ENCODE measurements around the gene TF. TPM values are rescaled to one million over a fixed set of nuclear protein-coding genes. Genes with fewer than 3 reads are reported as not detected.

TF gene
- total and polyA plus RNA-seq, 2 of the 8 experiments (the other 6 are each of a cell fraction or from before 2014, with no cell fraction given) = 0.02 to 0.26 TPM

DNA sequence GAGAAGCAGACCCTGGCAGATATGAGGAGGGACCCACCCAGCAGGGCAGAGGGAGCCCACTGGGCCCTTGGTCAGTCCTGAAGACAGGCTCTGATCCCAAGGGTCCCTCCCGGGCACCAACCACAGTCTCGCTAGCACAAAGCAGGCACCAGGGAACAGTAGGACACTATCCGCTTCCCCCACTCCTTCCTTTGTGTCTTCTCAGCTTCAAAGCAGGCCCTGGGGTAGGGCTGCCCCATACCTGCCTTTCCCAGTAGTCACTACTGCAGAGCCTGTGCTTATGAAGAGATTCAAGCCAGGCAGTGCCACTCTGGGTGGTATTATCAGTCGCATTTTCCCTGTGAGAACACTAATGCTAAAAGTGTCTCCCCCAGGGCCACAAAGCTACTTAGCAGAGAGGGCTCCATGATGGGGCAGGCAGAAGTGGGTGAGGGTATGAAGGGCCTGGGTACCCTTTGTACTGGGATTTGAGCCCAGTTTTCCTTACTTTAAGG, 92.2 kb downstream of the TF start:
- Histone ChIP-seq H3K4me1 (replicated peaks in 1 of 4; ENCODE audit: control insufficient read depth in 3 of 4, insufficient read depth in 4 of 4, low read length in 3 of 4) (peaks cover 0 to 2% (median 0%) of the 10 kb centered on the region in 4 experiments; a peak in 1 of 7 replicates), H3K27me3 (replicated peaks in 1 of 4; ENCODE audit: control insufficient read depth in 3 of 4, extremely low read depth in 1 of 4, insufficient read depth in 3 of 4, low read length in 3 of 4) (no peaks in the 10 kb centered on the region), H3K4me2 (ENCODE audit: insufficient read depth in 1 of 2, low read depth in 2 of 2, low read length in 2 of 2) (no peak overlapping the region), H3K18ac (ENCODE audit: extremely low read depth, low read length) (no peak overlapping the region), H3K4ac (replicated peaks; ENCODE audit: insufficient read length, low read depth, low read length) (no peak overlapping the region), H2BK15ac (ENCODE audit: low read length) (no peak overlapping the region), H2BK120ac (replicated peaks; ENCODE audit: low read depth, low read length) (no peak overlapping the region), H3K4me3 (ENCODE audit: extremely low read depth in 1 of 4, insufficient read depth in 2 of 4, low read depth in 3 of 4, low read length in 4 of 4) (no peak overlapping the region), H2BK20ac (ENCODE audit: low read length) (no peak overlapping the region), H2AK5ac (ENCODE audit: low read depth, low read length) (no peak overlapping the region), H4K5ac (ENCODE audit: insufficient read length, low read depth, low read length) (no peak overlapping the region), H3K56ac (replicated peaks; ENCODE audit: insufficient read length, low read depth, low read length) (no peak overlapping the region), H3K23ac (ENCODE audit: insufficient read length) (no peak overlapping the region), H3K79me2 (ENCODE audit: control insufficient read depth in 1 of 2, insufficient read depth in 2 of 2, low read length in 2 of 2) (no peaks in the 10 kb centered on the region), H4K8ac (ENCODE audit: extremely low read depth, insufficient read depth, low read length) (no peak overlapping the region), H3K9me3 (ENCODE audit: insufficient read depth in 2 of 2, low read depth in 1 of 2, low read length in 1 of 2) (no peaks in the 10 kb centered on the region), H3K79me1 (ENCODE audit: low read depth, low read length) (no peaks in the 10 kb centered on the region), H4K91ac (replicated peaks; ENCODE audit: insufficient read length, low read length) (no peak overlapping the region), H2BK12ac (ENCODE audit: low read depth, low read length) (no peak overlapping the region), H3K27ac (ENCODE audit: low read depth, low read length) (no peak overlapping the region; the same call in 1 of the 2 replicates), H3K36me3 (ENCODE audit: control insufficient read depth in 2 of 4, insufficient read depth in 4 of 4, low read length in 3 of 4) (no peaks in the 10 kb centered on the region; a peak in 3 of 8 replicates), H3K14ac (ENCODE audit: insufficient read length) (no peak overlapping the region), H2BK5ac (ENCODE audit: low read depth, low read length) (no peak overlapping the region), H2AFZ (ENCODE audit: low read length) (no peak overlapping the region), H3K23me2 (ENCODE audit: low read depth, low read length) (peaks cover 4% of the 10 kb centered on the region; the same call in 1 of the 2 replicates), H3K9ac (replicated peaks in 1 of 4; ENCODE audit: extremely low read depth in 1 of 4, low read depth in 3 of 4, low read length in 3 of 4) (no peak overlapping the region), H4K20me1 (replicated peaks in 1 of 2; ENCODE audit: control insufficient read depth in 1 of 2, insufficient read depth in 2 of 2, low read length in 2 of 2) (no peaks in the 10 kb centered on the region)
- 86% methylated on average over 4 of the region's 4 CpGs; no CpG with 5 or more reads in 1 of the 2 experiments for WGBS, 2 experiments (ENCODE audit: extremely low coverage in 1 of 2, insufficient coverage in 1 of 2, insufficient read length in 1 of 2, insufficient replicate concordance in 2 of 2, low coverage in 1 of 2, low lambda C conversion rate in 2 of 2, missing lambda C conversion rate in 1 of 2)
- POLR2A ChIA-PET (ENCODE audit: partially characterized antibody) = no interaction called here
- CTCF ChIA-PET (ENCODE audit: partially characterized antibody) = no interaction called here
- no peak for DNase-seq (ENCODE audit: low read depth in 1 of 2, low spot score in 2 of 2)
- no peak for FAIRE-seq
- TF ChIP-seq EZH2 (IDR thresholded peaks at IDR 0.05; ENCODE audit: low read depth, low read length, severe bottlenecking) = no peak
- no peak for TF ChIP-seq SAP30 (IDR thresholded peaks at IDR 0.05; ENCODE audit: insufficient read depth, insufficient replicate concordance, low read length)
- TF ChIP-seq SIX5 (IDR thresholded peaks at IDR 0.05; ENCODE audit: low read depth, low read length) = no peak
- no peak for TF ChIP-seq BACH1 (IDR thresholded peaks at IDR 0.05; ENCODE audit: low read length)
- no peak for TF ChIP-seq HDAC2 (IDR thresholded peaks at IDR 0.05; ENCODE audit: borderline replicate concordance in 1 of 2, low read depth in 2 of 2, low read length in 2 of 2)
- TF ChIP-seq KDM5A (IDR thresholded peaks at IDR 0.05; ENCODE audit: low read length) = no peak
- no peak for TF ChIP-seq CREB1 (IDR thresholded peaks at IDR 0.05)
- TF ChIP-seq BRCA1 (IDR thresholded peaks at IDR 0.05; ENCODE audit: low read depth, low read length) = no peak
- no peak for TF ChIP-seq CTBP2 (IDR thresholded peaks at IDR 0.05; ENCODE audit: borderline replicate concordance, insufficient read depth, insufficient read length, low read length)
- TF ChIP-seq TCF12 (IDR thresholded peaks at IDR 0.05; ENCODE audit: low read depth, low read length) = no peak
